PFSK-1 (cell line): ENCODE results near the gene CCL23.

Experiments
- FOXP2 ChIP-seq: optimal IDR thresholded peaks from 2 replicates; pipeline ENCODE3; 2011; ENCODE audit warnings: borderline replicate concordance, control low read depth, inconsistent platforms; ENCODE audit not compliant: insufficient read depth; ENCODE audit errors: extremely low read length, extremely low read depth
- POLR2AphosphoS5 ChIP-seq: IDR thresholded peaks from 2 replicates; pipeline ENCODE4 v1.6.1; 2012; ENCODE audit warnings: low read depth, mild to moderate bottlenecking, control low read depth, low read length, moderate library complexity
- REST ChIP-seq, 2 experiments: IDR thresholded peaks; 2 replicates each; pipeline versions ENCODE4 v1.6.1 to v1.8.0; 2011 to 2012; ENCODE audit warnings: low read depth in 2 of 2, low read length in 2 of 2, control low read depth in 1 of 2, inconsistent platforms in 1 of 2, mild to moderate bottlenecking in 1 of 2, moderate library complexity in 1 of 2; ENCODE audit not compliant: insufficient read depth in 1 of 2
- SIN3A ChIP-seq: IDR thresholded peaks from 2 replicates; pipeline ENCODE4 v1.6.1; 2012; ENCODE audit warnings: mild to moderate bottlenecking, low read length, moderate library complexity, borderline replicate concordance; ENCODE audit not compliant: insufficient read depth
- TAF1 ChIP-seq: IDR thresholded peaks from 2 replicates; pipeline ENCODE4 v1.6.1; 2012; ENCODE audit warnings: low read length, control low read depth, borderline replicate concordance; ENCODE audit not compliant: insufficient read depth

The CCL23 gene

DNA sequence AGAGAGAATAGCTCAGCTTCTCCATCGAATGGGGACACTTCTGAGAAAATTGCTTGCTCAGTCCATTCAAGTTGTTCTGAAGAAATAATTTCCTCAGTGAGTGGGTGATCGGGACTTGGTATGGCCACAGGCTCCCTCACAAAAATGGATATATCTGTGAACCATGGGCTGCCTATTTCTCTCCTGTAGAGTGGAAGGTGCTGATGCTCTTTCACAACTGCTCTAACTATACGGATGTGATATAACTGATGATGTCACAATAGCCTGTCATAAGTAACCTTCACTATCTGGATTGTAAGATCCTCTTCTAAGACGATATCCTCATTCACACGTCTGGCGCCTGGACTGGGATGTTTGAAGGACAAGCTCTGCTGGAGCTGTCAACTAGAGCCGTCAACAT is 41.6 kb upstream of the CCL23 start:
- no peak for TF ChIP-seq REST (IDR thresholded peaks at IDR 0.05; ENCODE audit: insufficient read depth in 1 of 2, low read depth in 2 of 2, low read length in 2 of 2)
- TF ChIP-seq POLR2AphosphoS5 = no peak
- no peak for TF ChIP-seq TAF1
- no peak for TF ChIP-seq SIN3A
- no peak for TF ChIP-seq FOXP2

- TF ChIP-seq FOXP2 (no peak), REST (IDR thresholded peaks at IDR 0.05; ENCODE audit: insufficient read depth in 1 of 2, low read depth in 2 of 2, low read length in 2 of 2) (no peak), TAF1 (no peak), SIN3A (no peak), POLR2AphosphoS5 (no peak)
These were observed 40.1 kb upstream of the CCL23 start for GRCh38 chr17:36057911-36058310.

GRCh38 chr17:36055921-36056520 is 38.2 kb upstream of the CCL23 start:
- no peak for TF ChIP-seq FOXP2
- no peak for TF ChIP-seq TAF1
- no peak for TF ChIP-seq SIN3A
- no peak for TF ChIP-seq REST (IDR thresholded peaks at IDR 0.05; ENCODE audit: insufficient read depth in 1 of 2, low read depth in 2 of 2, low read length in 2 of 2)
- no peak for TF ChIP-seq POLR2AphosphoS5

DNA sequence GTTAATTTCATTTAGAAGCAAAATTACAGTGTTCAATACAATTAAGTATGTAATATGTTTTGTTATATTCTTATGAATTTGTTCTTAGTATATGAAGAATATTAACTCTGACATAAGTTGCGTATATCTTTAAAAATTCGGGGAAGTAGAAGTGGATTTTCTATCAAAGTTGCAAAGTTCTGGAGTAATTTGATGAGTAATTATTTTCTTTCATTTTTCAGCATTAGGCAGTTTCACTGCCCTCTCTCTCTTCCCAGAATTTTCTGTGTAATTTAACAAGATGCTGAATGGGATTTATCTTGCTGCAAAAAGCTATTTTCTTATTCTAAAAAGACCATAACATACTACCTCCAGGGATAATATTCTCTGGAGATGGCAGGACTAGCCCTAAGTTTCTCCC is 37.4 kb upstream of the CCL23 start:
- TF ChIP-seq POLR2AphosphoS5 = no peak
- TF ChIP-seq TAF1 = no peak
- no peak for TF ChIP-seq REST (IDR thresholded peaks at IDR 0.05; ENCODE audit: insufficient read depth in 1 of 2, low read depth in 2 of 2, low read length in 2 of 2)
- no peak for TF ChIP-seq FOXP2
- TF ChIP-seq SIN3A = no peak
